SK-N-DZ (cell line): ENCODE data around the gene TBC1D17.

Experiments used
- DNase-seq: peaks from one replicate; pipeline ENCODE4 v3.0.0-alpha.2; 2015; ENCODE audit warnings: low spot score

Gene TBC1D17

DNA sequence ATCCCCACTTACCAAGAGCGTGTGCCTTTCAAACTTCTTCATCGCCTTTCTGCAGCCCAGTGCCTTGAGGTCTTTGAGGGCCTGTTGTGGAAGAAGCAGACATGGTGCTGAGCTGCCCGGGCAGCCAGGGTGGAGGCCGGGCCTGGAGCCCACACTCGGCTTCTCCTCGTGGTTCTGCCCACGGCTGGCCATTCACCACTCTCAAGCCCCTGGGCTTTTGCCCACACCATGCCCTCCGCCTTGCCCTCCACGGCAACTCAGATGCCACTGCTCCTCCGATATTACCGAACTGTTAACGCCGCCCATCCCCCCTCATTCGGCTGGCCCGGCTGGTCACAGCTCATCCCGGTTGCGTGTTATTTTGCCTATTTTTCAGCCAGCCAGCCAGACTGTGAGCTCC, 13.9 kb downstream of the TBC1D17 start:
- no peak for DNase-seq

DNA sequence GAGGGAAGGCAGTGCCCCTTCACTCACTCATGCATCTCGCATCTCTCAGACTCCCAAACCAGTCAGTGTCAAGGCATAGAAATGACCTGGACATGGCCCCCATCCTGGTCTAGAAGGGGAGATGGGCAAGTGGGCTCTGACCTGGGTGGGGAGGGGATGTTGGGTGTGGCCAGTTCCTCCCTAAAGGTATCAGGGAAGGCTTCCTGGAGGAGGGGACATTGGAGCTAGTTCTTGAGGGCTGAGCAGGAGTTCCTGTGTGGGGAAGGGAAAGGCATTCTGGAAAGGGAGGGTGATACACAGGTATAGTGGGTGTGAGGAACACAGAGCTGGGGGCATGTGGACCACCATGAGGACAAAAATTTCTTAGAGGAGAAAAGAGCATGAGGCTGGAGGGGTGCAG, 15.2 kb downstream of the TBC1D17 start:
- DNase-seq: no peak

GRCh38 chr19:49894011-49894664, 16.6 kb downstream of the TBC1D17 start:
- DNase-seq: no peak

- DNase-seq: no peak
Observed at GRCh38 chr19:49894879-49895565, 17.5 kb downstream of the TBC1D17 start.

DNA sequence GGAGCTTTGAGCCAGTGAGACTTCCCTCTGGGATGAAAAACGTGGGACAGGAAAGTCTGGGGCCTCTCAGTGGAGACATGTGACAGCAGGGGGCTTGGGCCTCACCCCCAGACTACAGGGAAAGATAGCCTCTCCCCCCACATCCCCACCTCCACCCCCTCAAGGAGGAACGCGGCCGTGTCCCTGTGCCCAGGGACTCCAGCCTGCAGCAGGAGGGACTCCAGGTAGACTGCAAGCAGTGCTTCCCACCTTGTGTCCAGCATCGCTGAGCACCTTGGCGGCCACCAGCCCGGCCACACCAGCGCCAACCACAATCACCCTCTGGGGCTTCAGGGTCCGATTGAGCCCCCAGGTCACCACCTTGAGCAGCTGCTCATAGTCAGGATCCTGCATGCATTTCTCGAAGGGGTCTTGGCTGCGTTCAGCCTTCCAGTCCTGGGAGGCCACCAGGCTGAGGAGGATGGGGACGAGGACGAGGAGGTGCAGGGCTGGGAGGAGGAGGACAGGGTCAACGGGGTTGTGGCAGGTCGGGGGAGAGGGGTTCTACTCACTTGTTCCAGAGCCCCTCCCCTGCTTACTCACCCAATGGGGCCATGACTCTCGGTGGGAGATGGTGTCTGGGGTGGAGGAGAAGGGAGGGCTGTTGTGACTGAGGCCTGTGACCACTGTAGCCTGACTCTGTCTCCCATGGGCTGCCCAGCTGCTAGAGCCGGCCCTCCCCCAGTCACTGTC, 18.2 kb downstream of the TBC1D17 start:
- DNase-seq: no peak

- no peak for DNase-seq
Observed at GRCh38 chr19:49896863-49897621, 19.5 kb downstream of the TBC1D17 start, which contains the start of gene IL4I1. TSS of gene IL4I1 (minus strand) at chr19:49896887. CDS start at chr19:49896160, 727 bp downstream.

GRCh38 chr19:49904136-49904535, 26.6 kb downstream of the TBC1D17 start:
- no peak for DNase-seq

DNA sequence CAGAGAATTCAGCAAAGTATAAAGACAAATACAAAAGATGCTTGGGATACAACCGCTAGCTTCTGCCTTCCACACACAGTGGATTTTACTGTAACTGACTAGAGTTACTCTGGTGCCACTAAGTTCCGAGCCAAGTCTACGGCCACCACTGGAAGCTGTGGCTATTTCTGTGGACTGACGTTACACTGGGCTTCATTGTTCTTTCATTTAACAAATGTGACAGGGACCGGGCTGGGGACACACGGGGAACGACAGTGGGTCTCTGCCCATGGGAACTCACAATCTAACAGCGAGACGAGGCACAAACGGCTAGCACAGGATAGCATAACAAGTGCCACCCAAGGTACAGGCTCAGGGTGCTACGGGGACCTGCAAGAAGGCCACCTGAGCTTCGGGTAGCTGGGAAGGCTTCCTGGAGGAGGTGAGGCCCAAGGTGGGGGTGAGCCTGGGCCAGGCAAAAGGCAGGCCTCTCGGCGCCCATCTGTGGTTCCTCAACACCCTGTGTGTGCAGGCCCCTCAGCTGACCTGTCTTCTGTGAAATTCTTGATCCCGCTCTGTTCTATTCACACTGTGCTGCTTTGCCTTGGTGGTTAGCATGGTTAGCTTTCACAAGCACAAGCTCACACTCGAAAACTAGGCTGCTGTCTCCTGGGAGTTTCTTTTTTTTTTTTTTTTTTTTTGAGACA, 29.5 kb downstream of the TBC1D17 start:
- DNase-seq: no peak

DNA sequence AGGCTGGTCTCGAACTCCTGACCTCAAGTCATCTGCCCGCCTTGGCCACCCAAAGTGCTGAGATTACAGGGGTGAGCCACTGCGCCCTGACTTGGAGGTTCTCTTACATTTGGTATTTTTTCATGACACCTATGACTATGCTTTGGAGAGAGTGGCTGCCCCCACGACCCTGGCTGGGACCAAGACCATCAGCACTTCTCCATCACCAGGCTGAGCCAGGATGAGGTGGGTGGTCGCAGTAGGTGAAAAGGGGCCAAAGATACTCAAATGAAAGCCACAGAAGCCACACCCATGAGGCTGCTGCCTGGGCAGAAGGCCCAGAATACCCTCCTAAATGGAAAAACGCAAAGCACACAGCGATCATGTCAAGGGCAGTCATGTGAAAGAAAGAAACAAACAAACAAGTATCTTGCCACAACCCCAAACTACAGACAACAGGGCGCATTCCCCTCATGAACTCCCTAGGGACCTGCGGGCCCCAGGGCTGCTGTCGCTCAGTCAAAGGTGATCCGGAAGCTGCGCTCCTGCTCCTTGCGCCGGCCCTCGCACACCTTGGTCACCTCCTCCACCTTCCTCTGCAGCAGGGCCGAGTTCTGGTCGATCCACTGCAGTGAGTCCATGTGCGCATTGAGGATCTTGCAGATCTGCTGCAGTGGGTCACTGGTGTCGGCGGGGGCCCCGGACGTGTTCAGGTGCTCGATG, 30.4 kb downstream of the TBC1D17 start:
- DNase-seq: no peak

DNA sequence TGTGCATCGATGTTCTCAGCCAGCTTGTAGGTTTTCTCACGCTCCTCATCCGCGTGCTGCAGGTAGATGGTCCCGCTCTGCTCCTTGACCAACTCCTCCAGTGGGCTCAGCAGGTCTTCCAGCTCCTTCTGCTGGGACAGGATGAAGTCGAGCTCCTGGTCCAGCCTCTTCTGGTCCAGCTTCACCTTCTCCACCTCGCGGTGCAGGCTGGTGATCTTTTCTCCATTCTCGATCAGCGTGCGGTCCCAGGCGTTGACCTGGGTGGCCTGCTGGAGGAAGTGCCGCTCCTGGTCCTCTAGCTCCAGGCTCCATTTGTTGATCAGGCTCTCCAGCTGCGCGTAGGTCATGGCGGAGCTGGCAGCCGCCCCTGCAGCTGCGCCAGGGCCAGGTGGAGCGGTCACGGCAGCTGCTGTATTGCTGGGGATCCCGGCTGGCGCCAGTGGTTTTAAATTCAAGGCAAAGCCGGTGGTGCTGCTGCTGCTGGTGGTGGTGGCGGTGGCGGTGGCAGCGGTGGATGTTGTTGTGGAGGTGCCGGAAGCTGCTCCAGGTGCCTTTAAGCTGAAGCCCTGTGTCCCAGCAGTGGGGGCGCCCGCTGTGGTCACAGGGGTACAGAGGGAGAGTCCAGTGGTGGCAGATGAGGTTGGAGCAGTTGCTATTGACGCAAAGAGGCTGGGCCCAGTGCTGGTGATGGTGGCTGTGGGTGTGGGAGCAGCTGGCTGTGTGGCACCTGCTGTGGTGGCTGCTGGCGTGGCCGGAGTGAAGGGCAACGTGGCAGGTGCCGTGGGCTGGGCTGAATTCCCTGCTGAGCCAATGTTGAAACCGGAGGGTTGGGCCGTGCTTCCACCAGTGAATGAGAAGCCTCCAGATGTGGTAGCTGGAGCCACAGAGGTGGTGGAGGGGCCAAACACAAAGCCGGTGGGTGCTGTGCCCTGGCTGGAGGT, 31.2 kb downstream of the TBC1D17 start:
- no peak for DNase-seq

DNA sequence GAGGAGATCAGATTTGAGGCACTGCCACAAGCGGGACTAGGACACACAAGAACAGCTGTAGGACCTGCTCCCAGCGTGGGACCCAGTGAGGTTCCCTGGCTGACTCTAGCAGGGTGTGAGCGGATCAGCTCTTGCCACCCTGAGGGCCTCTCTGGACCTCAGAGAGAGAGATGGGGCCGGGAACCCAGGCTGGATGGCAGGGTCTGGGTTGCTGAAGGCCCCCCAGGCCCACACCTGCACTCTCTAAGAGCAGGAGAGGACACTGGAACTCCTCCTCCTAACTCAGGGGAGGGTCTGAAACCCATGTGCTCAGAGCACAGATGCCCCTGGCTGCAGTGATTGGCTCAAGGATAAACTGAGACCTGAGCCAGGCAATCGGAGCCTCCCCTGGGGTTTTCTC, 32.7 kb downstream of the TBC1D17 start:
- DNase-seq: no peak

- no peak for DNase-seq
Observed at GRCh38 chr19:49911381-49912145, 34.1 kb downstream of the TBC1D17 start.

DNA sequence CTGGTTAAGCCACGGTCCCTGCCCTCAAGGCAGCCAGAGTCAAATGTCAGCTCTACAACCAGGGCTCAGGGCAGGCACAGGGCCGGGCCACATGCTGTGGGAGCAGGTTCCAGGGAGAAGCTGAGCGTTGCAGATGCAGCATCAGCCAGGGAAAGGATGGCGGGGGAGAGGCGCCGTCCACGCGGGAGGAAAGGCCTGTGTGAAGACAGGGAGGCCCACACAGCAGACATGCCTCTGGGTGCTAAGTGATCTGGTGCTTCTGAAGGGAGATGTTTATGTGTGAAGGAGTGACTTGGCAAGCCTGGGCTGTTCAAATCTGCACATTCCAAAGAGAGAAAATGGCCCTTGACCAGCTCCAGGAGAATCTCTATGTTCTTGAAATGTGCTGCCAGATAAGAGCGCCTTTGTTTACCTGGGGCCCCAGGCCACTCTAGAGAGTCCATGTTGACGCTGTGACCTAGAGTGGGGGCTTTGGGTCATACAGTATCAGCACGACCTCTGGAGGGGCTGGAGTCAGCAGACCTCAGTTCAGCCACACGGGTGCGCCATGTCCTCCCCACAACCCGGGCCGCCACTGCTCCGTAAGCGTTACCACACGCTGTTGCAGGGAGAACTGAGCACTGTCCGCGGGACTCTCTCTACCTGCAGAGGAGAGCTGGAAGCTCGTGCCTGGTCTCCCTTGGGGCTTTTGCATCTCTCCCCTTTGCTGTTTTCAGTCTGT, 35.6 kb downstream of the TBC1D17 start:
- no peak for DNase-seq

DNA sequence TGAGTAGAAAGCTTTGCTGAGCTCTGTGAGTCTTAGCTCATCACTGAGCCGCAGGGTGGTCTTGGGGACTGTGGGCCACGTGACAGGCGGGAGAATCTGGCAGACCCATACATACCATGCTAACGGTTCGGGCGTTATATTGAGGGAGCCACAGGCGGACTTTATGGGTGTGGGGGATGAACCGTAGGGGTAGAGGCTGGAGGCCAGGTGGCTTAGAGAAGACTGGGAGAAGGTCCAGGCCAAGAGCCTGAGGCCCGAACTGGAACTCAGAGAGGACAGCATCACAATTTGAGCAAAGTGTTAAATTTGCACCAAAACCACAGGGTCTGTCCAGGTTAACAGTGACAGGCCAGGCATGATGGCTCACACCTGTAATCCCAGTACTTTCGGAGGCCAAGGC, 36.2 kb downstream of the TBC1D17 start:
- DNase-seq: no peak

DNA sequence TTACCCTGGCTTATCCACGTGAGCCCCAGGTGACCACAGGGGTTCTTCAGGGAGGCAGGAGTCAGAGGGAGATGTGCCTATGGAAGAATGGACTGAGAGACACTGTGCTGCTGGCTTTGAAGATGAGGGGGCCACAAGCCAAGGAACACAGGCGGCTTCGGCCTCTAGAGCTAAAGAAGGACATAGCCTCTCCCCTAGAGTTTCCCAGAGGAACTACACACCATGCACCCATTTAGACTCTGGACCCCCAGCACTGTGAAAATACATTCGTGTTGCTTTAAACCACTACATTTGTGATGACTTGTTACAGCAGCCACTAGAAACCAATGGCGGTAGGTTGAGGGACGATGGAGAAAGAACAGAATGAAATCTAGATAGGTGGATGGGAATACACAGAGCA, 37.8 kb downstream of the TBC1D17 start:
- no peak for DNase-seq

DNA sequence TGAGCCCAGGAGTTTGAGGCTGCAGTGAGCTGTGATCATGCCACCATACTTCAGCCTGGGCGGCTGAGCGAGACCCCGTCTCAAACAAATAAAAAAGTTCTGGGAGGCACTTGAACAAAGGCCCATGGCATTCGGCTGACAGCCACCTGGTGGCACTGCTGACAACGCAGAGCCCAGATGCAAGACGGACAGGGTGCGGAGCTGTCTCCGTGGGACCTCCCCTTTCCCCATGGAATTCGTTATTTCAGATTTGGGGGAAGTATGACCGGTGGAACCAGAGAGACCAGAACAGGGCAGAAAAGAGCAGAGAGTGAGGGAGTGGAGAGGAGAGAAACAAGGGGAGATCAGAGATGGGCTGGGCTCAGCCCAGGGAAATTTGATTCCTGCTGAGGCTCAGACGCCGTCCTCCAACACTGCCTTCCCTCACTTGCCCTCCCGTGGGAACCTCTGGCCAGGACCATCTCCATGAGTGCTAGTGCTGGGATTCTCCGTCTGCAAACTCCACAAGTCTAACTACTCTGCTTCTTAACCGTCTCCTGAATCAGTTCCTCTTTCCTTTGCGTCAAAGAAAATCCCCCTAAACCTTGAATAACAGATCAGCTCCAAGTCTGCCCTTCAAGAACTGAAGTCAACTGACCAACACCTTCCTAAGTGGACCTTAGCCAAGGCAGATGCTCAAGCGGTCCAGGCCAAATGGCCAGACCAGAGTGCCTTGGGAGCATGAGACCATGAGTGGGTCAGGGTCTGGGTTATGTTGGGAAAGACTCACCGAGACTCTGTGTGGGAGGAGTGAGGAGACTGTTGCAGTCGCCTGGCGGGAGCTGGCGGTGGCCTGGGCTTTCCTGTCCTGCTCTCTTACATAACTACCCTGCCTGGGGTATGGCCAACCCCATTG, 39.6 kb downstream of the TBC1D17 start:
- DNase-seq: no peak

DNA sequence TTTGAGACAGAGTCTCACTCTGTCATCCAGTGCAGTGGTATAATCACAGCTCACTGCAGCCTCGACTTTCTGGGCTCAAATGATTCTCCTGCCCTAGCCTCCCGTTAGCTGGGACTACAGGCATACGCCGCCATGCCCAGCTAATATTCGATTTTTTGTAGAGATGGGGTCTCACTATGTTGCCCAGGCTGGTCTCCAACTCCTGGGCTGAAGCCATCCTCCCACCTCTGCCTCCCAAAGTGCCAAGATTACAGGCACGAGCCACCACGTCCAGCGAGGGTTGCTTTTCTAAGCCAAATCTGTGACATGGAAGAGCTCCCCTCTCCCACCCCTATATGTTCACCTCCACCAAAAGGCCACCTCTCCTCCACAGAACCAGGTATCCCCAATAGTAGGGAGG, 40.6 kb downstream of the TBC1D17 start:
- no peak for DNase-seq
